Astrocyte of the spinal cord (primary cell): ENCODE results near the gene SCGB1A1.

Source experiments
- DNase-seq: peaks from one replicate; pipeline ENCODE4 v3.0.0; 2011; ENCODE audit warnings: low read depth, low spot score
- H3K4me3 ChIP-seq: 2 replicates; pipeline ENCODE4 v1.5.1; 2011; ENCODE audit warnings: low read depth, mild to moderate bottlenecking, low read length, moderate library complexity
- in situ Hi-C: cut with HindIII; loops from 2 replicates; pipeline ENCODE4 v1.10.0; 2017; ENCODE audit warnings: low sequenced_read_pairs
- TF ChIP-seq, protein P1 (sequence below): IDR thresholded peaks from 2 replicates; pipeline ENCODE4 v1.5.1; 2012; ENCODE audit warnings: low read depth, mild to moderate bottlenecking, low read length, inconsistent platforms

SCGB1A1 gene

DNA sequence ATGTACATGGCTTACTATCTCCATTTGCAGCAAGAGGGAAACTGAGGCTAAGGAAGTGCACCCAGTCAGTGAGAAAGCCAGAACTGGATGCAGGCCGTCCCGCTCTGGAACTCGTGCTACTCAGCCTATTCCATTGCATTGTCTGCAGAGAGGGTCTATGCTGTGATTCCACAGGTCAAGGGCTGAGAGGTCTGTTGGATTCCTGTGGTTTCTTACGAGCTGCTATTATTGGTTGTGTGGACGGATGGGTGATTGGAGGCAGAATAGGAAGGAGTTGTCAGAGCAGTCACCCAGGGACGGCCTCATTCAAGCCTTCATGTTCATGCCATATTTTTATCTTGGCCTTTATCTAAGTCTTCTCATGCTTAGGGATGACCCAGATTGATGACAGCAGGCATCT is 33.4 kb downstream of the SCGB1A1 start:
- DNase-seq = no peak
- in situ Hi-C loops = no loop called here
- TF ChIP-seq, protein P1, sequence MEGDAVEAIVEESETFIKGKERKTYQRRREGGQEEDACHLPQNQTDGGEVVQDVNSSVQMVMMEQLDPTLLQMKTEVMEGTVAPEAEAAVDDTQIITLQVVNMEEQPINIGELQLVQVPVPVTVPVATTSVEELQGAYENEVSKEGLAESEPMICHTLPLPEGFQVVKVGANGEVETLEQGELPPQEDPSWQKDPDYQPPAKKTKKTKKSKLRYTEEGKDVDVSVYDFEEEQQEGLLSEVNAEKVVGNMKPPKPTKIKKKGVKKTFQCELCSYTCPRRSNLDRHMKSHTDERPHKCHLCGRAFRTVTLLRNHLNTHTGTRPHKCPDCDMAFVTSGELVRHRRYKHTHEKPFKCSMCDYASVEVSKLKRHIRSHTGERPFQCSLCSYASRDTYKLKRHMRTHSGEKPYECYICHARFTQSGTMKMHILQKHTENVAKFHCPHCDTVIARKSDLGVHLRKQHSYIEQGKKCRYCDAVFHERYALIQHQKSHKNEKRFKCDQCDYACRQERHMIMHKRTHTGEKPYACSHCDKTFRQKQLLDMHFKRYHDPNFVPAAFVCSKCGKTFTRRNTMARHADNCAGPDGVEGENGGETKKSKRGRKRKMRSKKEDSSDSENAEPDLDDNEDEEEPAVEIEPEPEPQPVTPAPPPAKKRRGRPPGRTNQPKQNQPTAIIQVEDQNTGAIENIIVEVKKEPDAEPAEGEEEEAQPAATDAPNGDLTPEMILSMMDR = no peak
- no peak overlapping the region for H3K4me3 ChIP-seq

DNA sequence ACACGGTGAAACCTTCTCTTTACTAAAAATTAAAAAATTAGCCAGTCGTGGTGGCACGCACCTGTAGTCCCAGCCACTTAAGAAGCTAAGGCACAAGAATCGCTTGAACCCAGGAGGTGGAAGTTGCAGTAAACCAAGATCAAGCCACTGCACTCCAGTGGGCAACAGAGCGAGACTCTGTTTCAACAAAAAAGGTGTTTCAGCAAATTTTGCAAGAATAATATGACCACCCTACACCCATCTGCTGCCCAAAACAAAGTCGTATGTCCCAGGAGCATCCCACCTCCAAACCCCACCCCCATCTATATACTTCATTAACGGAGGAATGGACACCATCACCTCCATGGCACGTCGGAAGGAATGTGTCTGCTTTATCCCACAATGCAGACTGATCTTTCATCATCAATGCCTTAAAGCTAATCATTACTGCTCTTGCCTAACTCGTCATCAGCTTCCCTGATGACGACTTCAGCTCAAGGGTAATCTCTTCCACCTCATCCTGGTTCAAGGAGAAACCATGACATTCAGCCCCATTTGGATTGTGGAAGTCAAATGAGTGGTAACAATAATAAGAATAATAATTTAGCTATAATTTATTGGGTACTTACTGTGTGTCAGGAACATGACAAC is 34.1 kb downstream of the SCGB1A1 start:
- TF ChIP-seq, protein P1 = no peak
- in situ Hi-C loops = no loop called here
- H3K4me3 ChIP-seq = no peak overlapping the region

DNA sequence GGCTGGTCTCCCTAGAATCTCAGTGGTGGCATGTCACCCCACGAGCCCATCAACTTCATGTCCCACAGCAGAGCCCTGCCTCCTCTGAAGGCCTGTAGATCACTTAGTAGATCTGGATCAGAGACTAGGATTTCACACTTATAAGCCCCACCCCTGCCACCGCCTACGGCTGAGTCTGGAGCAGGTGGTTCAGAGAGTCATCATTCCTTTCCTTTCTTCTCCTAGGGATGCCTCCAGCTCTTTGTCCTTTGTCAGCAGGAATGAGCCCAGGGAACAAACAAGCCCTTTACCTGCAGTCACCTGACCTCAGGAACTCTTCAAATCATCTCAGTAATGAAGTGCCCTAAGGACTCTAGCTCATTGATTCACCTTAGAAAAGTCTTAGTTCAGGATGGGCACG is 37.8 kb downstream of the SCGB1A1 start:
- no peak overlapping the region for H3K4me3 ChIP-seq
- TF ChIP-seq, protein P1 = no peak
- in situ Hi-C loops = no loop called here
- DNase-seq = no peak

More for the DNA sequence above, 34.1 kb downstream of the SCGB1A1 start:
- DNase-seq = no peak

DNA sequence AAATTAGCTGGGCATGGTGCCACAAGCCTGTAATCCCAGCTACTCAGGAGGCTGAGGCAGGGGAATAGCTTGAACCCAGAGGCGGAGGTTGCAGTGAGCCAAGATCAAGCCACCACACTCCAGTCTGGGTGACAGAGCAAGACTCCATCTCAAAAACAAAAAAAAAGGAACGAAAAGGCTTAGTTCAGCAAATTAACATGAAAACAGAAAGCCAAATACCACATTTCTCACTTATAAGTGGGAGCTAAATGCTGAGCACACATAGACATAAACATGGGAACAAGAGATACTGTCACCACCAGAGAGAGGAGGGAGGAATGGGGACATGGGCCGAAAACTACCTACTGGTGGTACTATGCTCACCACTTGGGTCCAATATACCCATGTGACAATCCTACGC is 38.6 kb downstream of the SCGB1A1 start:
- in situ Hi-C loops = no loop called here
- H3K4me3 ChIP-seq = no peak overlapping the region
- no peak for DNase-seq
- TF ChIP-seq, protein P1 = no peak

DNA sequence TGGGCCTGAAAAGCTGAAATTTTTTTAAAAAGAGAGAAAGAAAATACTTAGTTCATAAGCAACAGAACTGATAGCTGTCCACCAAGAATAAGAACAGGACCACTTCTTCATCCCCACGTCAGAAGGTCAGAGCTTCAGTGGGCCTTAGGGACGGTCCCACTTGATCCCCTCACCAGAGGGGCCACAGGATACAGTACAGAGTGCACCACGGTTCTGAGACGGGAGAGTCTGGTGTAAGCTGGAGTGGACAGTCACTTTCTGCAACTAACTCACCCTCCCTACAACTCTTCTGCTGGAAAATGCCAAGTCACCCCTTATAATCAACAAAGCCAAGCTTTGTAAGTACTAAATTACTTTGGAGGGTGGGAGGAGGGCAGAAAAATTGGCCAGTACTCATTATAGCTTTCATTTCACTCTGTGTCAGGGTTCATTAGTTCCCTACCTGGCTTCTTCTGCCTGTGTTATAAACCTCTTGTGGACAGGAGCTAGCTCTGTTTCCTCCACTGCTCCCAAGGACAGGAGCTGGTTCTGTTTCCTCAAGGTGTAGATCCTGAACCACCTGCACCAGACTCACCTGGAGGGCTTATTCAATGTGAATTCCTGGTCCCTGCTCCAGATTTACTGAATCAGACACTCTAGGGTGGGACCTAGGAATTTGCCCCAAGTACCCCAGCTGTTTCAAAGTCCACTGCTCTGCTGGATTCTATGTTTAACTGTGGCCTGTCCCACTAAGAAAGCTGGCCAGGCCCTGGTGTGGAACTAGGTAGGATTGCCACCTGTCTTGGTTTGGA is 39.6 kb downstream of the SCGB1A1 start:
- DNase-seq = no peak
- TF ChIP-seq, protein P1 = no peak
- H3K4me3 ChIP-seq = no peak overlapping the region
- in situ Hi-C loops = no loop called here

DNA sequence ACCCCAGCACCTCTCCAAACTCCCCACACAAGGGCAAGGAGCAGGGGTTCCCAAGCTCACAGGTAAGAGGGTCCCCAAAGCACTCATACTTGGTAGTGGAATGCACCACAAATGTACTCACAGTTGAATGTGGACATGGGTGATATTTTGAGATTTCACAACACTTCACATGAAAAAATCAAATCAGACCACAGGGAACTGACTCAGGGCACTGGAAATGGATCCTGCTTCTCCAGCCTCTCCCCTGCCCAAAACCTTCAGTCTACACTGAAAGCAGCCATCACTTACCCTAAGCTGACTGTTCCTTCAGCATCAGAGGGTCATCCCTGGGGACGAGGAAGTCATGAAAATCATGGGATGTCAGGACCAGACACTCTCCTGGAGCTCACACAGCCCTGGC is 40.2 kb downstream of the SCGB1A1 start:
- TF ChIP-seq, protein P1 = no peak
- in situ Hi-C loops = no loop called here
- no peak for DNase-seq
- H3K4me3 ChIP-seq = no peak overlapping the region
